Fibroblast of the aortic adventitia (primary cell): Measurements from ENCODE around the gene SRRD. TPM values are rescaled to one million over a fixed set of nuclear protein-coding genes. Genes with fewer than 3 reads are reported as not detected.
"Not testable (repeated sequence)": the region's sequence is repeated elsewhere in the genome, so short reads cannot be mapped to it uniquely, and the experiment has no call there.

Experiments used
- DNase-seq: peaks from one replicate; pipeline ENCODE4 v3.0.0-alpha.2; 2010; ENCODE audit warnings: low read depth
- H3K4me3 ChIP-seq: 2 replicates; pipeline ENCODE4 v1.5.1; 2011; ENCODE audit warnings: low read depth, mild to moderate bottlenecking, control low read depth, low read length, moderate library complexity
- CTCF ChIP-seq: IDR thresholded peaks from 2 replicates; pipeline ENCODE4 v1.5.1; 2011; ENCODE audit warnings: mild to moderate bottlenecking, low read length, control low read depth, inconsistent platforms; ENCODE audit not compliant: insufficient read depth
- total RNA-seq: library from RNA; depleted of rRNA; stranded (reverse); fragments of >200 nt; gene quantifications from 2 replicates; pipeline ENCODE4 v1.2.3, GENCODE V29; 2012; ENCODE audit warnings: low replicate concordance

Gene SRRD
- total RNA-seq, 1 donor, result 15.7 TPM

GRCh38 chr22:26527167-26527566, 43.5 kb downstream of the SRRD start:
- no peak for DNase-seq
- no peak for TF ChIP-seq CTCF
- no peak overlapping the region for H3K4me3 ChIP-seq

GRCh38 chr22:26527574-26528465, 44.1 kb downstream of the SRRD start:
- DNase-seq, result no peak
- no peak for TF ChIP-seq CTCF
- H3K4me3 ChIP-seq, result no peak overlapping the region

- H3K4me3 ChIP-seq, DNase-seq: not testable (repeated sequence)
These were observed 44.8 kb downstream of the SRRD start for GRCh38 chr22:26528518-26528917.

- H3K4me3 ChIP-seq, result no peak overlapping the region
- DNase-seq, result no peak
- TF ChIP-seq CTCF, result no peak
These were observed 45.7 kb downstream of the SRRD start for GRCh38 chr22:26529345-26529744.

GRCh38 chr22:26534171-26534855, 50.6 kb downstream of the SRRD start:
- no peak for DNase-seq
- TF ChIP-seq CTCF, result no peak
- no peak overlapping the region for H3K4me3 ChIP-seq

GRCh38 chr22:26534874-26535602, 51.4 kb downstream of the SRRD start:
- H3K4me3 ChIP-seq, result no peak overlapping the region
- DNase-seq, result no peak
- no peak for TF ChIP-seq CTCF

- no peak for DNase-seq
- no peak overlapping the region for H3K4me3 ChIP-seq
- TF ChIP-seq CTCF, result no peak
These were observed 51.9 kb downstream of the SRRD start for GRCh38 chr22:26535603-26535908.
